ENCODE results near the gene CDKN2B-AS1.
A peak's percentile ranks its signal among the peaks of the same experiment; 100 is the strongest.

Gene CDKN2B-AS1

DNA sequence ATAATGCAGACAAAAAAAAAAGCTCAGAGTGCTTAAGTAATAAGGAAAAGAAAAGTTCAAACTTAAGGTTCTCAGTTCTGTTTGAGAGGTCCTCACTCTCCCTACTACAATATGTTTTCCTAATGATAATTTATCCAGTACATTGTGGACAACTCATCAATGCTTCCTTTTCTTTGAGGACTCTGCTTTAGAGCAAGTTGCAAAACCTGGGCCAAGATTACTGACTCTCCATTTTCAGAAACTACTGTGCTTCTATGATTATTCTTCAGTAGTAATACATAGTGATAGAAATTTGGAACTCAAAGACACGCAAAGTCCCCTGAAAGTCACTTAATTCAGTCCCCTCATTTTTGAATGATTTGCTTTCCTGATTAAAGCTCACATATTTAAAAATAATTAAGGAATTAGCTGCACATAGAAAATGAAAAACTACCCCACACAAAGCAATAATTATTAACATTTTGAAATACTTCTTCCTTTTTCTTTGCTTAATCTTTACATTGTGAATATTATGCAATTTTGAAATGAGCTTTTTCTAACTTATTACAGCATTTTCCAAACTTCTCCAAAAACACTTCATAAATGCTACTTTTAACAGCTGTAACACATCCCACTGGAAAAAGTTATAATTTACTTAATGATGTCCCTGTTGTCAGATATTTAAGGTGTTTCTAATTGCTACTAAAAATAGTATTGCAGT, 11.6 kb upstream of the CDKN2B-AS1 start:
- no CpG with 5 or more reads among the region's 1 CpG for WGBS, 2 experiments
- H3K9me3 ChIP-seq (ENCODE audit: control insufficient read depth, low read length) = no peaks in the 10 kb centered on the region
- peaks cover 97% of the 10 kb centered on the region for H3K27me3 ChIP-seq (ENCODE audit: control insufficient read depth, insufficient read depth, low read length, poor library complexity, severe bottlenecking)
- no peak overlapping the region for H3K4me3 ChIP-seq (ENCODE audit: insufficient read depth, low read depth, low read length)
- H3K36me3 ChIP-seq (ENCODE audit: control insufficient read depth, insufficient read depth, low read length) = no peaks in the 10 kb centered on the region
- H3K27ac ChIP-seq (ENCODE audit: insufficient read depth, low read depth, low read length, poor library complexity, severe bottlenecking) = no peak overlapping the region
- H3K4me1 ChIP-seq (ENCODE audit: control insufficient read depth, insufficient read depth, low read length) = no peaks in the 10 kb centered on the region

DNA sequence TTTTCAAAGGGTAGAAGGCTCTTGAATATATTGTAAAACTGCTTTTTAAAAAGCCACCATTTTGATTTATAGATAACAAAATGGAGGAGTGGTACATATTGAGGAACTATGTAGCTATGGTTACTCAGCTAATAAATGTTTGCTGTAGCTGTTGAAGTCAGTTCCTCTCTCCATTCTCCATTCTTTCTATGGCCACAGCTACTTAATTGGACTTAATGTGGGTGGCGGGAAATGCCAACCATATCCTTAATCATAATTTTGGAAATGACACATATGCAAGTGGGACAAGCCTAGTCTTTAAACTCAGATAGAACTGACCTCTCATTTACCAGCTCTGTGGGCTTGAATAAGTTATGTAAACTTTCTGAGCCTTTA, 11.0 kb upstream of the CDKN2B-AS1 start:
- 75 to 87% methylated on average over 1 of the region's 1 CpG for WGBS, 2 experiments
- H3K4me1 ChIP-seq (ENCODE audit: control insufficient read depth, insufficient read depth, low read length) = no peaks in the 10 kb centered on the region
- no peak overlapping the region for H3K27ac ChIP-seq (ENCODE audit: insufficient read depth, low read depth, low read length, poor library complexity, severe bottlenecking)
- no peaks in the 10 kb centered on the region for H3K9me3 ChIP-seq (ENCODE audit: control insufficient read depth, low read length)
- H3K27me3 ChIP-seq (ENCODE audit: control insufficient read depth, insufficient read depth, low read length, poor library complexity, severe bottlenecking) = peaks cover 97% of the 10 kb centered on the region
- no peak overlapping the region for H3K4me3 ChIP-seq (ENCODE audit: insufficient read depth, low read depth, low read length)
- H3K36me3 ChIP-seq (ENCODE audit: control insufficient read depth, insufficient read depth, low read length) = no peaks in the 10 kb centered on the region

DNA sequence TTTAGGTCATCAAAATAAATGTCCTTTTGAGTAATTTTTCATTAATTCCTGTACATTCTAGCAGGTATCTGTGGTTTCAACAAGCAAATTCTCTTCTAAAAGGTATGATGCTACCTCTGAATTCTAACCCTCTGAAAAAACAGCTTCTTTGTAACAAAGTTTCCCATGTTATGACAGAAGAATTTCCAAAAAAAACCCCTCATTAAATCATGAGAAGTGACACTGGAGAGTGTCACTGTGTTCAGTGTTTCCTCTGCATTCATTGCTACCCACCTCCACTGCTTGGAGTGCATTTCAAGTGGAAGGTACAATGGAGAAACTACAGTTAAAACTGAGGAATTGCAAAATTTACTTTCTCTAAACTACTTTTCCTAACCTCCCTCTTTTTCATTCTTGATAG, 10.5 kb upstream of the CDKN2B-AS1 start:
- H3K36me3 ChIP-seq (ENCODE audit: control insufficient read depth, insufficient read depth, low read length) = no peaks in the 10 kb centered on the region
- H3K27me3 ChIP-seq (ENCODE audit: control insufficient read depth, insufficient read depth, low read length, poor library complexity, severe bottlenecking) = peaks cover 97% of the 10 kb centered on the region
- no peaks in the 10 kb centered on the region for H3K9me3 ChIP-seq (ENCODE audit: control insufficient read depth, low read length)
- H3K4me3 ChIP-seq (ENCODE audit: insufficient read depth, low read depth, low read length) = no peak overlapping the region
- no peak overlapping the region for H3K27ac ChIP-seq (ENCODE audit: insufficient read depth, low read depth, low read length, poor library complexity, severe bottlenecking)
- no peaks in the 10 kb centered on the region for H3K4me1 ChIP-seq (ENCODE audit: control insufficient read depth, insufficient read depth, low read length)

DNA sequence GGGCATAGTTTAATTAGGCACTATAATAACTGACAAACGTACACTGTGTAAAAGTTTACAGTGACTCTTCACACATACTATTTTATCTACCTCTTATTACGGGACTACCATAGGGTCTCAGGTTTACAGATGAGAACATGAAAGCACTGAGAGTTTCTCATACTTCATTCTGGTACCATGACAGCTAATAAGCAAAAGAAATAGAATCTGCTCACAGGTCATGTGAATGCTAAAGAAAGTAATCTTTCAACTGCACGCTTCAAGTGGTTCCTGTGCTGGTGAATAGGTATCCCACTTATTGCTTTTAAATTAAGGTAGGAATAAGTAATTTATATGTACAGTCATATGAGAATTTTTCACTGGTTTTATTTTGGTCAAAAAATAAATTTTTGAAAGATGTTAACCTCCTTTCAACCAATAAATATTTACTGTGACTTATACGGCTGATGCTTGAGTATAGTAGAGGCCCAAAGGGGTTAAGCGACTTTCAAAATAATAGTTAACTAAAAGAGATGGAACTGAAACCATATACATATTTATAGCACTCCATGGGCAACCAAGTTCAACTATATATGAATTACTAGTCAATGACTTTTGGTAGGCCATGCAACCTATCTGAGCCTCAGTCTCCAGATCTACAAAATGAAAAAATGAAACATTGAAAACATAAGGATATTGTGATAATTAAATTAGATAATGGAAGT, 8.5 kb upstream of the CDKN2B-AS1 start:
- Histone ChIP-seq H3K27ac (ENCODE audit: insufficient read depth, low read depth, low read length, poor library complexity, severe bottlenecking) (no peak overlapping the region), H3K36me3 (ENCODE audit: control insufficient read depth, insufficient read depth, low read length) (no peaks in the 10 kb centered on the region), H3K9me3 (ENCODE audit: control insufficient read depth, low read length) (no peaks in the 10 kb centered on the region), H3K27me3 (ENCODE audit: control insufficient read depth, insufficient read depth, low read length, poor library complexity, severe bottlenecking) (peaks cover 100% of the 10 kb centered on the region), H3K4me1 (ENCODE audit: control insufficient read depth, insufficient read depth, low read length) (no peaks in the 10 kb centered on the region), H3K4me3 (ENCODE audit: insufficient read depth, low read depth, low read length) (no peak overlapping the region)
- 73 to 85% methylated on average over 2 to 4 of the region's 5 CpGs for WGBS, 2 experiments

DNA sequence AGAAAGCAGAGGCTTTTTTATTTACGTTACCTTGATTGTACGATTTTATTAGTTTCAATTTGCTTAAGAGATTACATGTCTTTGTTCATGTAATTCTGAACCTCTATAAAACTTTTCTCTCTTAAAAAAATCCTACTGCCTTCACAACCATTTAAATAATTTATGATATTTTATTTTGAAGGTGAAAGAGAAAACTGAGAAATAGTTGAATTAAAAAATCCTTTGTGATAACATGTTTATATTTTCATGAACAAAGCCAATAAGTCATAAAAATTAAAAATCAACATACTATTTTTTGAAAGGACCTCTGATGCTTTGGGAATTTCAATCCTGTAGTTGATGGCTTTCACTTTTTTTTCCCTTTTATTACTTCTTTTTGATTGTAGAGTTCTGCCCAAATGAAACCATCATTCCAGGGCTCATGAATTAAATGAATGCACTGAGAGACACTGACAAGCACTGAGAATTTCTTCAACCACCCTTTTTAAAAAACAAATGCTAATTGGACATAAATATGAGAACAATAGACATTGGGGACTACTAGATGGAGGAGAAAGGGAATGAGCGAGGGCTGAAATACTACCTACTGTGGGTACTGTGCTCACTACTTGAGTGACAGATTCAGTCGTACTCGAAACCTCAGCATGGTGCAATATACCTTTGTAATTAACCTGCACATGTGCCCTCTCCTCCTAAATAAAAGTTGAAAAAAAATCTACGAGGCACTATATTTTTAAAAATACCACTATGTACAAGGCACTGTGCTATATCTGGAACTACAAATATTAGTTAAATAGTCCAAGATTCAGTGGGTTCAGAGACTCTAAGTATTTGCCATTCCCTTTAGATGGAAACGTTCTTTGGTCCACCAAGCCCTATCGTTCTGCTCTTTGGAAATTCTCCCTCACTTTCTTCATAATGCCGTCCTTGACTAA, 6.3 kb upstream of the CDKN2B-AS1 start:
- whole genome bisulfite sequencing, 2 experiments = 18 to 43% methylated on average over 5 to 8 of the region's 9 CpGs
- no peak overlapping the region for H3K27ac ChIP-seq (ENCODE audit: insufficient read depth, low read depth, low read length, poor library complexity, severe bottlenecking)
- H3K36me3 ChIP-seq (ENCODE audit: control insufficient read depth, insufficient read depth, low read length) = no peaks in the 10 kb centered on the region
- H3K4me3 ChIP-seq (ENCODE audit: insufficient read depth, low read depth, low read length) = no peak overlapping the region
- peaks cover under 1% of the 10 kb centered on the region for H3K4me1 ChIP-seq (ENCODE audit: control insufficient read depth, insufficient read depth, low read length)
- no peaks in the 10 kb centered on the region for H3K9me3 ChIP-seq (ENCODE audit: control insufficient read depth, low read length)
- peaks cover 100% of the 10 kb centered on the region for H3K27me3 ChIP-seq (ENCODE audit: control insufficient read depth, insufficient read depth, low read length, poor library complexity, severe bottlenecking)

DNA sequence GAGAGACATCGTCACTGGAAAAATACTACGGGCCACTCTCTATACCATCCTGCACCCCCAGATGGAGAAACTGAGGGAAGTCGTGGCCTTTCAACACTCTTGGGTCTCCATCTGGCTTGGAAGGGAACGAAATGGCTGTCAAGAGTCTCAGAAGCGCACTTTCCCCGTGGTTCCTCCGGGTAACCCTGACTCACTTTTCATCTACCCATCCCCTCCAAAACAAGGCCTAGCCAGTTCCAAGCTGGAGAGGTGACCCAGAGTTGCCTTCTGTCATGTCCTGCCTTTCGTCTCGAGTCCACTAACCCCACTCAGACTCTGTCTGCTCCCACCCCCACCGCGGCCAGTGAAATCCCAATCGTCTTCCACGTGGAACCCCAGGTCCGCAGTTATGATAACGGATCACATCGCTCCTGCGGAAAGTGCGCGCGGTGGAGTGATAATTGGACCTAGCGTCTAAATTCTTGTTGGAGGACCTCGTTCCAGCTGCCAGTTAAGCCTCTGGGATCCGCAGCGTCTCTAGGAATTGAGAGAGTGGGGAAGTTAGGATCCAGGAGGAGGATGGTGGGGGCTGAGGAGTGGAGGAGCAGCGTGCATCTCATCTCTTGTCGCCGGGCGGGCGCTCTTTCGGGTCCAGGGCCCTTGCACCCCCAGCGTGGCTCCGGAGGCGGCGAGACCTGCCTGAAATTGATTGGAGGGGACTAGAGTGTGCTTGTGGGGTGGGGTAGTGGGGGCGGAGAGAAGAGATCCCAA, 5.0 kb upstream of the CDKN2B-AS1 start:
- no peak overlapping the region for H3K27ac ChIP-seq (ENCODE audit: insufficient read depth, low read depth, low read length, poor library complexity, severe bottlenecking)
- peaks cover 100% of the 10 kb centered on the region for H3K27me3 ChIP-seq (ENCODE audit: control insufficient read depth, insufficient read depth, low read length, poor library complexity, severe bottlenecking)
- H3K36me3 ChIP-seq (ENCODE audit: control insufficient read depth, insufficient read depth, low read length) = no peaks in the 10 kb centered on the region
- H3K9me3 ChIP-seq (ENCODE audit: control insufficient read depth, low read length) = no peaks in the 10 kb centered on the region
- H3K4me3 ChIP-seq (ENCODE audit: insufficient read depth, low read depth, low read length) = no peak overlapping the region
- H3K4me1 ChIP-seq (ENCODE audit: control insufficient read depth, insufficient read depth, low read length) = peaks cover 7% of the 10 kb centered on the region
- WGBS, 2 experiments = 18 to 26% methylated on average over 35 of the region's 35 CpGs

DNA sequence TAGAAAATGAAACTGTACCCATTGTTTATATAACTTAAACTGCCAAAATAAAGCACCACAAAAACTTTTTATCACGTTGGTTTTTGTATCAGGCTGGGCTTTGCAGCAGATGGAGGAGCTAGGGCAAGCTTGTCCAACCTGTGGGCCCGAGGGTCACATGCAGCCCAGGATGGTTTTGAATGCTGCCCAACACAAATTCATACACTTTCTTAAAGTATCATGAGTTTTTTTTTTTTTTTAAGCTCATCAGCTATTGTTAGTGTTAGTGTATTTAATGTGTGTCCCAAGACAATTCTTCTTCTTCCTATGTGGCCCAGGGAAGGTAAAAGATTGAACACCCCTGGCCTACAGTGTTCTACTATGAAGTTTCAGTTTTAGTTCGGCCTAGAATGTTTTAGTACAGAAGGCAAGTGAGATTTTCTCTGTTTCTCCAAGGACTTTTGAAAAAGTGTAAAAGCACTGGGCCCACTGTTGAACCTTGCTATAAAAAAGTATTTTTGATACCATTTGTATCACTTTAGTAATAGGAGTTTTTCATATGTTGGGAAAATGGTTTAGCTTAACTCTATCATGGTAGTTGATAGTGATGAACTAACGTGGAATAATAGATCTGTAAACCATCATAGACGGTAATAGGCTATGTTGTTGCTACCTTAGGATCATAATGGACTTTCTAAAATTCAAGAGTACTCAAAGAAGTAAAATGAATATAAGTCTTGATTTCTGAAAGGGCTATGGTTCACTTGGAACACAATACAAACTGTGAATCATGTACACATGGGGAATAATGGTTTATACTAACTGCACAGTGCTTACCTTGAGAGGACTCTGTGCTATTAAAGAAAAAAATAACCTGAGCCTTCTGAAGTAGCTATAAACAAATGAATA, 3.3 kb upstream of the CDKN2B-AS1 start:
- no peak overlapping the region for H3K4me3 ChIP-seq (ENCODE audit: insufficient read depth, low read depth, low read length)
- no peaks in the 10 kb centered on the region for H3K9me3 ChIP-seq (ENCODE audit: control insufficient read depth, low read length)
- H3K36me3 ChIP-seq (ENCODE audit: control insufficient read depth, insufficient read depth, low read length) = no peaks in the 10 kb centered on the region
- peaks cover 15% of the 10 kb centered on the region for H3K4me1 ChIP-seq (ENCODE audit: control insufficient read depth, insufficient read depth, low read length)
- H3K27me3 ChIP-seq (ENCODE audit: control insufficient read depth, insufficient read depth, low read length, poor library complexity, severe bottlenecking) = peaks cover 100% of the 10 kb centered on the region
- no peak overlapping the region for H3K27ac ChIP-seq (ENCODE audit: insufficient read depth, low read depth, low read length, poor library complexity, severe bottlenecking)
- 58 to 63% methylated on average over 5 of the region's 5 CpGs for WGBS, 2 experiments

DNA sequence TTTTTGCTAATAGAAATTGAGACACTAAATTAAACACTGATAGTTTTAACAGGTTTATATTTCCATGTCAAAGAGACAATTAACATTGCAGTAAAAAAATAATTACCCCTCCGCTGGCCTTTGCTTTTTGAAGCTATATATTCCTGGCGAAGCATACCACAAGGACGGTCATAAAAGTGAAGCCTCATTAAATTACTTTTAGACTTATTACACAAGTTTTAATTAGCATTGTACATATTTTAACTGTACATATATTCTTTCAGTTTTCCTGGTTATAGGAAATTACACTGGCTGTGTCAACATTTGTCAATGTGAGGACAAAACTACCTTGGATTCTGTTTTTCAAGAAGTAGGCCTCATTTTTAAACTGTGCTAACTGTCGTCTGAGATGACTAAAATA, 1.6 kb upstream of the CDKN2B-AS1 start:
- no peak overlapping the region for H3K27ac ChIP-seq (ENCODE audit: insufficient read depth, low read depth, low read length, poor library complexity, severe bottlenecking)
- H3K4me1 ChIP-seq (ENCODE audit: control insufficient read depth, insufficient read depth, low read length) = peaks cover 15% of the 10 kb centered on the region
- no peaks in the 10 kb centered on the region for H3K9me3 ChIP-seq (ENCODE audit: control insufficient read depth, low read length)
- peaks cover 100% of the 10 kb centered on the region for H3K27me3 ChIP-seq (ENCODE audit: control insufficient read depth, insufficient read depth, low read length, poor library complexity, severe bottlenecking)
- no peak overlapping the region for H3K4me3 ChIP-seq (ENCODE audit: insufficient read depth, low read depth, low read length)
- WGBS, 2 experiments = 25 to 26% methylated on average over 4 of the region's 4 CpGs
- no peaks in the 10 kb centered on the region for H3K36me3 ChIP-seq (ENCODE audit: control insufficient read depth, insufficient read depth, low read length)

DNA sequence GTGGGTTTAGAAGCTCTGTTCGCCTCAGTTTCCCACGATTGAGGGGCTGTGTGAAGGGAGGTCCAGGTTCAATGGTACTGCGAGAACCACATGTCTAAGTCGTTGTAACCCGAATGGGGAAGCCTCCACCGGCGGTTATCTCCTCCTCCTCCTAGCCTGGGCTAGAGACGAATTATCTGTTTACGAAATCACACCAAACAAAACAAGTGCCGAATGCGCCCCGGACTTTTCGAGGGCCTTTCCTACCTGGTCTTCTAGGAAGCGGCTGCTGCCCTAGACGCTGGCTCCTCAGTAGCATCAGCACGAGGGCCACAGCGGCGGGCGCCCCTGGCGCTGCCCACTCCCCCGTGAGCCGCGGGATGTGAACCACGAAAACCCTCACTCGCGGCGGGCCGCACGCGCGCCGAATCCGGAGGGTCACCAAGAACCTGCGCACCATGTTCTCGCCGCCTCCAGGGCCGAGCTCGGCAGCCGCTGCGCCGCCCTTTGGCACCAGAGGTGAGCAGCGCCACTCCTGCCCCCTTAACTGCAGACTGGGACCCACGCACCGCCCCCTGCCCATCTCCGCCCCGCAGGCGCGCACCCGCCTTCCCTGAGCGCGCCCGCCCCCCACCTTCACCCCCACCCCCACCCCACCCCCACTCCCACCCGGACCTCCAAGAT, 567 bp upstream of the CDKN2B-AS1 start, which contains the start of gene CDKN2A:
CDKN2A (minus strand) TSS at position 500 of the 663 bp plus-strand sequence.
- H3K4me1 ChIP-seq (ENCODE audit: control insufficient read depth, insufficient read depth, low read length) = peaks cover 15% of the 10 kb centered on the region
- H3K4me3 ChIP-seq (ENCODE audit: insufficient read depth, low read depth, low read length) = peak within 1 kb of the TSS; percentile 42
- 1% methylated on average over 43 to 44 of the region's 53 CpGs for WGBS, 2 experiments
- no peaks in the 10 kb centered on the region for H3K36me3 ChIP-seq (ENCODE audit: control insufficient read depth, insufficient read depth, low read length)
- peaks cover 99% of the 10 kb centered on the region for H3K27me3 ChIP-seq (ENCODE audit: control insufficient read depth, insufficient read depth, low read length, poor library complexity, severe bottlenecking)
- no peaks in the 10 kb centered on the region for H3K9me3 ChIP-seq (ENCODE audit: control insufficient read depth, low read length)
- no peak within 1 kb of the TSS for H3K27ac ChIP-seq (ENCODE audit: insufficient read depth, low read depth, low read length, poor library complexity, severe bottlenecking)
